NCI-H1694 treated with DMSO at 0.1 percent for 48 hours (cell line): ENCODE measurements around the gene GNAZ.
"Not testable (repeated sequence)": the region's sequence is repeated elsewhere in the genome, so short reads cannot be mapped to it uniquely, and the experiment has no call there.

Experiments used
- DNase-seq: peaks from one replicate; lab custom pipeline; 2025; lab: John Stamatoyannopoulos, UW

Gene GNAZ

DNA sequence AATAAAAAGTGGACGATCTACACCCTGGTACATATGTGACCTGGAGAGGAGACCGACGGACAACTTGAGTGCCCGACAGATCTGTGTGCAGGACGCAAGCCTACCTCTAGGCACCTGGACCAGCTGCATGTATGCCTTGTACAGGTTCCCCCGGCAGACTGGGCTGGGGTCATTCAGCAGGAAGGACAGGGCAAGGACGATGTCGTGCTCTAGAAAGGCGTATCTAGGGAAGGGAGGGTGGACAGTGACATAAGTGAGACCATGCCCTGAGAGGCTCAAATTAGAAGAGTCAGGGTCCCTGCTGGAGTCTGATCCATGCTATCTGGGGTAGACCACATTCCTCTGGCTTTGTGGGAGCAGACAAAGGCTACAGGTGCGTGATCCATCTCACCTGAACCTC is 63.6 kb downstream of the GNAZ start:
- DNase-seq = no peak

DNA sequence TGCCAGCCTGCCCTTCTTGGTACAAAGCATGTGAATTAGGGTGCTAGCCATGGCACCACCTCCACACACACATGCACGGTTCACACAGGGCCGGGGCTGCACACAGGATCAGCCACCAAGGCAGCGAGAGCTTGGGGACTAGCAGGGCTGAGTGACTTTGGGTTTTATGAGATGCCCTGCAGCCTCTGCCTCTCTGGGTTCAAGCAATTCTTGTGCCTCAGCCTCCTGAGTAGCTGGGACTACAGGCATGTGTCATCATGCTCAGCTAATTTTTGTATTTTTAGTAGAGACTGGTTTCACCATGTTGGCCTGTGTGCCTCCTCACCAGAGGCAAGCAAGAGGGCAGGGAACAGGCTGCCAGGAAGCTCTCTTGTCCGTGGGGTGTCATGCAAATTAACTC is 66.7 kb downstream of the GNAZ start:
- not testable (repeated sequence) for DNase-seq

DNA sequence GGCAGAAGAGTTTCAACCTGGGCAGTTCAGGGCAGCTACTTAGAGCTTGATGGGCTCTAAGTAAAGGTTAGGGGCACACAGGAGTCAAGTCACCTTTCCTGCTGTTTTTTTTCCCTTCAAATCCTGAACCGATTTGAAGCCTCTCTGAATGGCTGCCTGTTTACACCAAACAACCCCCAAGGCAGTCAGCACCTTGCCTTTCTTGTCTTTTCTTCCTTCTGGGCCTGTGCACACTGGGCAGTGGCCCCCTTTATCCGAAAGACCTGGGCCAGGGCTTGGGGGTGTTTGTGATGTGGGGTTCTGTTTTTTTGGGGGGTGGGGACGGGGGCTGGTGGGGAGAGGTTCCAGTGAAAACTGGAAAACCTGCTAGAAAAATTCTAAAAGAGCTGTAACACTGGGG is 67.1 kb downstream of the GNAZ start:
- no peak for DNase-seq

GRCh38 chr22:23137905-23138561 is 67.7 kb downstream of the GNAZ start:
- DNase-seq = no peak

GRCh38 chr22:23138584-23139435 is 68.5 kb downstream of the GNAZ start:
- no peak for DNase-seq

DNA sequence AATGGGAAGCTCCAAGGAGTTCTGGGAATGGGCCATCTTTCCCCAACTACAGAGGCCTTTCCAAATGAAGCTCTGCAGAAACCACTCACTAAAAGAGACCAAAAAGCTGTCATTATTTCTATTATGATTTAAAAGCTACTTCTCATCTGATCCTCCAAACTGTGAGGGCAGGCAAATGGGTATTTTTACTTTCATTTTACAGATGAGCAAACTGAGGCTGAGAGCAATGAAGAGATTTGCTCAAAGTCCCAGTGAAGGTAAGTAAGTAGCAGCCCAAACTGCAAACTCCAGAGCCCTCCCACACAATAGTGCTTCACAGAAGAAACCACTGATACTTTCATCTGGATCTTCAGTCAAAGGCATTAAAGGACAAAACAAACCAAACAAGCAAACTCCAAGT is 70.1 kb downstream of the GNAZ start:
- no peak for DNase-seq

- no peak for DNase-seq
Observed at GRCh38 chr22:23142546-23143105, 72.3 kb downstream of the GNAZ start.

DNA sequence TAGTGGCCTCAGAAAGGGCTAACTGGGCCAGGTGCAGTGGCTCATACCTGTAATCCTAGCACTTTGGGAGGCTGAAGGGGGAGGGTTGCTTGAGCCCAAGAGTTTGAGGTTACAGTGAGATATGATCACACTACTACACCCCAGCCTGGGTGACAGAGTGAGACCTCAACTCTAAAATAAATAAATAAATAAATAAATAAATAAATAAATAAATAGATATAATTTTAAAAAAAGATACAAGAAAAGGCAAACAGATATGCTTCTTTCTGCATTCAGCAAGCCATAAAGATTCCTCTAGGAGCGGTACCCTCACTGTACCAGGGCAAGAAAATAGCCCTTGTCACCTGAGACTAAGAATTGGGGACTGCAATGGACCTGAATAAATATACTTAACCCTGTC is 72.8 kb downstream of the GNAZ start:
- DNase-seq = no peak

DNA sequence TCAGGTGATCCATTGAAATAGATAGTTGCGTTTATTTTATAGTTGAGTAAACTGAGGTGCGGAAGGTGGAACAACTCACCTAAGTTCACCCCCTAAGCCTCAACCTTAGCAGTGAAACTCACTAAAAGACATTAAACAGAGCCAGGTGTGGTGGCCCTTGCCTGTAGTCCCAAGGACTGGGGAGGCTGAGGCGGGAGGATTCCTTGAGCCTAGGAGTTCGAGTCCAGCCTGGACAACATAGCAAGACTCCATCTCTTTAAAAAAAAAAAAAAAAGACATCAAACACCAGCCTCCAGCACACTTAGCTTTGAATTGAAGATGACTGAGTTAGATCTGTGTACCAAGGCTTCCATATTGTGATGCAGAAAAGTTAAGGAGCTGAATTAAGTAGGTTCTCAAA is 74.1 kb downstream of the GNAZ start:
- no peak for DNase-seq

- DNase-seq = no peak
Observed at GRCh38 chr22:23144932-23145877, 74.9 kb downstream of the GNAZ start, which contains the start of gene RAB36. TSS of gene RAB36 (plus strand) at chr22:23145477. CDS start at chr22:23146617, 1,140 bp downstream.

DNA sequence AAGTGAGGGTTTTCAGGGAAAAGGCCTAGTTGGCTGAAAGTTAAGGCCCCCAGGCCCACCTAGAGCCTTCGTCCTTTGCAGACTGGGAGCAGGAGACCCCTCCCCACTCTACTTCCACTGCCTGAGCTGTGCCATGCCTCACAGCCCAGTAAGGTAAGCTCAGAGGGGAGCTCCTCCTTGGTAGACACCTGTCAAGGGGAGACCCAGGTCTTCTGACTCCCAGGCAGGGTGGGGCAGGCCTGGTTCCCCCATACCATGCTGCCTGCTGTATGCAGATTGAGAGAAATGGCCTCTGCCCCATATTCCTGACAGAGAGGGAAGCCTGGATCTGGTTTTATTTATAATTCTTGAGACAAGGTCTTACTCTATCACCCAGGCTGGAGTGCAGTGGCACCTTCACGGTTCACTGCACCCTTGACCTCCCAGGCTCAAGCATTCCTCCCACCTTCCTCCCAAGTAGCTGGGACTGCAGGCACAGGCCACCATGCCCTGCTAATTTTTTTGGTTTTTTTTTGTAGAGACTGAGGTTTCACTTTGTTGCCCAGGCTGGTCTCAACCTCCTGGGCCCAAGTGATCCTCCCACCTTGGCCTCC is 75.7 kb downstream of the GNAZ start:
- no peak for DNase-seq

GRCh38 chr22:23146478-23147205 is 76.3 kb downstream of the GNAZ start:
- no peak for DNase-seq

- no peak for DNase-seq
Observed at GRCh38 chr22:23147617-23148387, 77.5 kb downstream of the GNAZ start.

DNA sequence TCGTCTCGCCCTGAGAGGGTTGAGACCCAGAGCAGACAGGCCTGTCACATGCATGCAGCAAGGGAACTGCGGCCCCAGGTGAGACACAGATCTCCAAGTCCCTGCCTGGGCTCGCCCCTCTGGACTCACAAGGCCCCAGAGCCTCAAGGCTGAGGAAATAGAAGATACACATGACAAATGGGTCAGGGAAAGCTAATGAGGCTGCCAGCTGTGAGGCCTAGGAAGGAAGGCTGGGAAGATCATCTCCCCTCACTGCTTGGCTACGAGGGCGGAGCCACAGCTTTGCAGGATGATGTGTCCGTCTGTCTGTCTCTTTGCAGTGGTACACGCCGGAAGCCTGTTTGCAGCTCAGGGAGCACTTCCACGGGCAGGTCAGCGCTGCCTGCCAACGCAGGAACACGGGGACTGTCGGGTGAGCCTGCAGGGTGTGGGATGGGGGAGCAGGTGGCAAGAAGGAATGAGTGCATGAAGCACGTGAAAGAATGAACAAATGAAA is 79.5 kb downstream of the GNAZ start:
- no peak for DNase-seq

GRCh38 chr22:23150762-23151161 is 80.4 kb downstream of the GNAZ start:
- DNase-seq = no peak

GRCh38 chr22:23151827-23152226 is 81.5 kb downstream of the GNAZ start:
- no peak for DNase-seq

DNA sequence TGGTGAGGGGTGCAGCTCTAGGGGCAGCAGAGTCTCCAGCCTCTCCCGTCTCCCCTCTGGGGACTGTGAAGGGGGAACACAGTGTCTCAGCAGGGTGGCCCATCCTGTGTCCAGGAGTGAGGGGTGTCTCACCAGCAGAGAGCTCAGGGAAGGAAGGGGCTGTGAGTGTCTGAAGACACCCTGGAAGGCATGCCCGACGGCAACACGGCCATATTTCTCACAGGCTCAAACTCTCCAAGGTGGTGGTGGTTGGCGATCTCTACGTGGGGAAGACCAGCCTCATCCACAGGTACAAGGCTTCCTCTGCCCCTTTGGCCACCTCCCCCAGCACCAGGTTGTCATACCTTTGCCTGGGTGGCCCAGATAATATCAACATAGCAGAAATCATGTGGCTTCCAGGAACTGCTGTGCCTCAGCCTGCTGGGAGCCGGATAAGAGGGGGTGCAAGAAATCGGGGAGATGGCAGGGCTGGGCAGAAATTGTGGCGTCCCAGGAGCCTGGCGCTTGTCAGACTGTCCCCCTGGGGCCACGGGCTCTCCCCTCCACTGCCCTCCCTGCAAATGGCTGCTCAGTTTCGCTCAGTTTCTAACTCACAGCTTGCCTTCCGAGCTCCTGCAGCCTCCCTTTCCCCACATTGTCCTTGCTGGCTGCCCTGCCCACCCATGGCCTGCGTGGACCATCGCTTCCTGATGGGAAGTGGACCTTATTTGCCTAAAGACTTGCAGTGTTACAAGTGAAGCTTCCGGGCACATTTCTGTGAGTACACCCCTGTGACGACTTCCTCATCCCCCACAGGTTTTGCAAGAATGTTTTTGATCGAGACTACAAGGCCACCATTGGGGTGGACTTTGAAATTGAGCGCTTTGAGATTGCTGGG is 82.2 kb downstream of the GNAZ start:
- DNase-seq = no peak

GRCh38 chr22:23153994-23154393 is 83.7 kb downstream of the GNAZ start:
- no peak for DNase-seq

DNA sequence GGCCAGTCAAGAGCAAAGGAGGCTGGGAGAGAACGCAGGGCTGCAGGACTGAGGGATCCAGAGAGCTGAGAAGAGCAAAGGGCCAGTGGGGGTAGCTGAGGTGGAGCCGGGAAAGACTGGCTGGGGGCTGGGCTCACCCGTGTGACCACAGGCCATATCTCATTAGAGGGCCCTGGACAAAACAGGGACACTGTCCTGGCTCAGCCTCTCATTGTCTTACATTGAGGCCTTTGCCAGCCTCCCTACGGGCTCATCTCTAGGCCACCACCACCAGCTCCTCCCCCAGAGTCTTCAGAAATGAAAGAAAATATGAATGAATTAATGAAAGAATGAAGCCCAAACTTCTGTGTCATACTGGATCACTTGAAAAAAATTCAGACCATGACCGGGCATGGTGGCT is 84.1 kb downstream of the GNAZ start:
- no peak for DNase-seq
